Endothelial cell of umbilical vein (primary cell): ENCODE measurements around the gene C20orf144. TPM values are rescaled to one million over a fixed set of nuclear protein-coding genes. Genes with fewer than 3 reads are reported as not detected.

Source experiments
- BruUV-seq: library from RNA; stranded (reverse); fragments of 400-500 nt; replicated peaks from 2 replicates; lab custom pipeline; 2021; lab: Mats Ljungman, UMichigan
- CTCF ChIA-PET: fragments of 300-600, 350-600 bp; sonication (Branson Sonifier 250); formaldehyde crosslinking; loops from one replicate; lab custom pipeline; 2021; ENCODE audit warnings: antibody characterized with exemption, inconsistent platforms; lab: Charles Lee
- POLR2A ChIA-PET: fragments of 300-600, 350-600 bp; sonication (Branson Sonifier 250); formaldehyde crosslinking; loops from one replicate; lab custom pipeline; 2021; ENCODE audit warnings: antibody characterized with exemption, inconsistent platforms; lab: Charles Lee
- DNase-seq: peaks from one replicate; pipeline ENCODE4 v3.0.0-alpha.2; 2011; ENCODE audit warnings: low read depth, low spot score
- FAIRE-seq: peaks from 2 replicates; lab custom pipeline; 2011; peaks lifted over from hg19 to GRCh38; lab: Jason Lieb, UNC
- H2AFZ ChIP-seq: 2 replicates; pipeline ENCODE4 v1.6.0; 2012; ENCODE audit warnings: low read depth, low read length, control low read depth, inconsistent platforms
- H3K27ac ChIP-seq: 2 replicates; pipeline ENCODE4 v1.5.1; 2011; ENCODE audit warnings: low read depth, mild to moderate bottlenecking, control low read depth, low read length, moderate library complexity; ENCODE audit not compliant: insufficient read depth
- H3K27me3 ChIP-seq, 2 experiments: 2 replicates each; pipeline versions ENCODE4 v1.6.0 to v1.6.1; 2011; ENCODE audit warnings: low read length in 2 of 2, mixed read lengths in 1 of 2; ENCODE audit not compliant: control insufficient read depth in 2 of 2, insufficient read depth in 2 of 2
- H3K36me3 ChIP-seq, 2 experiments: 2 replicates in 1 of 2; 3 replicates in 1 of 2; pipeline ENCODE4 v1.5.1; 2011; ENCODE audit warnings: low read length in 2 of 2, mild to moderate bottlenecking in 1 of 2, moderate library complexity in 1 of 2; ENCODE audit not compliant: control insufficient read depth in 2 of 2, insufficient read depth in 2 of 2; ENCODE audit errors: extremely low read depth in 1 of 2
- H3K4me1 ChIP-seq: 3 replicates; pipeline ENCODE4 v1.5.1; 2011; ENCODE audit warnings: mild to moderate bottlenecking, low read length; ENCODE audit not compliant: control insufficient read depth, insufficient read depth; ENCODE audit errors: extremely low read depth
- H3K4me2 ChIP-seq: 2 replicates; pipeline ENCODE4 v1.6.1; 2011; ENCODE audit warnings: low read length, control low read depth, mixed read lengths; ENCODE audit not compliant: insufficient read depth
- H3K4me3 ChIP-seq, 3 experiments: fragments of 200-600 bp in 1 of 3; sonication (generic), shearing (Covaris generic) in 1 of 3; replicated peaks in 1 of 3; 2 replicates each; pipeline ENCODE4 v1.5.1; 2011 to 2016; ENCODE audit warnings: control low read depth in 3 of 3, low read length in 3 of 3, mild to moderate bottlenecking in 2 of 3, inconsistent platforms in 1 of 3, low read depth in 1 of 3, moderate library complexity in 1 of 3; ENCODE audit not compliant: insufficient read depth in 1 of 3
- H3K79me2 ChIP-seq: 2 replicates; pipeline ENCODE4 v1.6.0; 2012; ENCODE audit warnings: low read length, inconsistent platforms; ENCODE audit not compliant: control insufficient read depth, insufficient read depth
- H3K9ac ChIP-seq: replicated peaks from 2 replicates; pipeline ENCODE3; 2011; ENCODE audit warnings: low read length, control low read depth; ENCODE audit not compliant: insufficient read depth; ENCODE audit errors: extremely low read depth
- H3K9me1 ChIP-seq: replicated peaks from 3 replicates; pipeline ENCODE4 v1.6.0; 2011; ENCODE audit warnings: mild to moderate bottlenecking, low read length; ENCODE audit not compliant: control insufficient read depth, insufficient read depth; ENCODE audit errors: extremely low read depth
- H3K9me3 ChIP-seq: replicated peaks from 2 replicates; pipeline ENCODE4 v1.5.1; 2012; ENCODE audit warnings: low read length, inconsistent platforms; ENCODE audit not compliant: control insufficient read depth, insufficient read depth
- H4K20me1 ChIP-seq: replicated peaks from 2 replicates; pipeline ENCODE3; 2011; ENCODE audit warnings: mild to moderate bottlenecking, low read length; ENCODE audit not compliant: control insufficient read depth, insufficient read depth; ENCODE audit errors: extremely low read depth
- EZH2 ChIP-seq: IDR thresholded peaks from 2 replicates; pipeline ENCODE4 v1.6.1; 2012; ENCODE audit warnings: borderline replicate concordance, low read depth, mild to moderate bottlenecking, moderate library complexity, low read length, inconsistent platforms; ENCODE audit not compliant: severe bottlenecking
- FOS ChIP-seq: IDR thresholded peaks from 2 replicates; pipeline ENCODE4 v1.6.1; 2011; ENCODE audit warnings: mild to moderate bottlenecking, low read length, moderate library complexity, borderline replicate concordance; ENCODE audit not compliant: insufficient read depth
- GATA2 ChIP-seq: IDR thresholded peaks from 2 replicates; pipeline ENCODE4 v1.7.0; 2011; ENCODE audit warnings: low read depth, mild to moderate bottlenecking, moderate library complexity, mixed read lengths, low read length; ENCODE audit not compliant: insufficient read length, insufficient read depth
- JUN ChIP-seq: IDR thresholded peaks from 2 replicates; pipeline ENCODE4 v1.6.1; 2011; ENCODE audit warnings: borderline replicate concordance, low read depth; ENCODE audit not compliant: insufficient read length, insufficient read depth
- MYC ChIP-seq: IDR thresholded peaks from one replicate; pipeline ENCODE4 v1.6.1; 2011; ENCODE audit warnings: mild to moderate bottlenecking, low read depth, low read length
- POLR2A ChIP-seq: IDR thresholded peaks from 2 replicates; pipeline ENCODE4 v1.6.1; 2012; ENCODE audit warnings: low read depth, mild to moderate bottlenecking, control low read depth, low read length
- POLR2AphosphoS5 ChIP-seq: IDR thresholded peaks from 2 replicates; pipeline ENCODE4 v1.6.1; 2012; ENCODE audit warnings: low read depth, mild to moderate bottlenecking, control low read depth, low read length, moderate library complexity; ENCODE audit not compliant: insufficient read depth
- dilution Hi-C: fragments of 300-500 bp; cut with MboI; formaldehyde crosslinking; loops from one replicate; pipeline ENCODE4 v1.15.0; 2019; ENCODE audit warnings: low sequenced_read_pairs; ENCODE audit not compliant: extremely low pct_ligation_motif_present
- intact Hi-C: fragments of 100-400 bp; cut with micrococcal nuclease; formaldehyde crosslinking; loops from one replicate; pipeline ENCODE4 v1.10.0; 2022
- polyA plus RNA-seq, 4 experiments: library from polyadenylated mRNA; depleted of rRNA in 3 of 4; stranded (reverse) in 3 of 4; unstranded in 1 of 4; fragments of >200 nt; gene quantifications; 2 replicates each; pipeline versions ENCODE4 v1.2.1 to v1.2.3, GENCODE V29; 2011 to 2012; ENCODE audit warnings: missing spikeins in 1 of 4
- total RNA-seq: library from RNA; stranded (reverse); gene quantifications from 2 replicates; pipeline ENCODE4 v1.2.3, GENCODE V29; 2021
- TF ChIP-seq, protein P1 (sequence below), 2 donors: IDR thresholded peaks; 1 replicate in 1 of 2; 2 replicates in 1 of 2; pipeline ENCODE4 v1.5.1; 2011; ENCODE audit warnings: low read length in 2 of 2, mild to moderate bottlenecking in 2 of 2, moderate library complexity in 2 of 2, control low read depth in 1 of 2, inconsistent platforms in 1 of 2, low read depth in 1 of 2; ENCODE audit not compliant: insufficient read depth in 1 of 2; ENCODE audit errors: extremely low read depth in 1 of 2
- TF ChIP-seq, protein P2 (sequence below): IDR thresholded peaks from 2 replicates; pipeline ENCODE4 v1.6.1; 2011; ENCODE audit not compliant: insufficient read depth, insufficient read length

The C20orf144 gene
- total and polyA plus RNA-seq, 2 donors (not counting 3 experiments of a cell fraction or from before 2014, with no cell fraction given): not detected

DNA sequence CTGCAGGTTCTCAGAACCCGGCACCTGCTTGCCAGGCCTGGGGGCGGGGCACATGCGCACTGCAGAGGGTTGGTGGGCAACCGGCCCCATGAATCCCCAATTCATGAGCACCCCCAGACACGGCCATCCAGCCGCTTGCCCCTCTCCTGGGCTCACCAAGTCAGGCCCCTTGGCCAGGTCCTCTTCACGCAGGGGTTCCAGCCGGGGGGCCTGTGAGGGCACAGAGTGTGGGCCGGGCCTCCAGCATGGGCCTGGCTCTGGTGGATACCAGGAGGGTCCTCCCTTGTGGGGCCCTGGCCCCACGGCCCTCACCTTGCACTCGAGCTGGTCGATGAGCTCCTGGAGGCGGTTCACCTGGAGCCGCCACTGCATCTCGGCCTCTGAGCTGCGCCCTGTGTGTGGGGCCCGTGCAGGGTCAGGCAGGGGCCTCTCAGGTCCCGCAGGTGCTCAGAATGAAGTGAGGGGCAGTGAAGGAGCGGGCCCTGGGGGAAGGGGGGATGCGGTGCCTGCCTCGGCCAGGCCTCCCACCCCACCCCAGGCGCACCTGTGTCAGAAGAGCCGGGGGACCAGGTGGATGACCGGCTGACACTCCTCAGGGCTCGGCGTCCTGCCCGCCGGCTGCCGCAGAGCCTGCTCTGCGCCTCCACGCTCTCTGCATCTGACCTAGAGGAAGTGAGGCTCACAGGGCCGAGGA lies 2.6 kb upstream of the C20orf144 start:
- no peak overlapping the region for H3K4me3 ChIP-seq
- no peaks in the 10 kb centered on the region for H3K27me3 ChIP-seq
- TF ChIP-seq JUN (no peak), FOS (no peak), EZH2 (no peak), POLR2AphosphoS5 (no peak), MYC (no peak), POLR2A (no peak), GATA2 (no peak)
- TF ChIP-seq, protein P1, sequence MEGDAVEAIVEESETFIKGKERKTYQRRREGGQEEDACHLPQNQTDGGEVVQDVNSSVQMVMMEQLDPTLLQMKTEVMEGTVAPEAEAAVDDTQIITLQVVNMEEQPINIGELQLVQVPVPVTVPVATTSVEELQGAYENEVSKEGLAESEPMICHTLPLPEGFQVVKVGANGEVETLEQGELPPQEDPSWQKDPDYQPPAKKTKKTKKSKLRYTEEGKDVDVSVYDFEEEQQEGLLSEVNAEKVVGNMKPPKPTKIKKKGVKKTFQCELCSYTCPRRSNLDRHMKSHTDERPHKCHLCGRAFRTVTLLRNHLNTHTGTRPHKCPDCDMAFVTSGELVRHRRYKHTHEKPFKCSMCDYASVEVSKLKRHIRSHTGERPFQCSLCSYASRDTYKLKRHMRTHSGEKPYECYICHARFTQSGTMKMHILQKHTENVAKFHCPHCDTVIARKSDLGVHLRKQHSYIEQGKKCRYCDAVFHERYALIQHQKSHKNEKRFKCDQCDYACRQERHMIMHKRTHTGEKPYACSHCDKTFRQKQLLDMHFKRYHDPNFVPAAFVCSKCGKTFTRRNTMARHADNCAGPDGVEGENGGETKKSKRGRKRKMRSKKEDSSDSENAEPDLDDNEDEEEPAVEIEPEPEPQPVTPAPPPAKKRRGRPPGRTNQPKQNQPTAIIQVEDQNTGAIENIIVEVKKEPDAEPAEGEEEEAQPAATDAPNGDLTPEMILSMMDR (IDR thresholded peaks at IDR 0.05; ENCODE audit: extremely low read depth in 1 of 2, insufficient read depth in 1 of 2, low read depth in 1 of 2, low read length in 2 of 2): no peak
- TF ChIP-seq, protein P2, sequence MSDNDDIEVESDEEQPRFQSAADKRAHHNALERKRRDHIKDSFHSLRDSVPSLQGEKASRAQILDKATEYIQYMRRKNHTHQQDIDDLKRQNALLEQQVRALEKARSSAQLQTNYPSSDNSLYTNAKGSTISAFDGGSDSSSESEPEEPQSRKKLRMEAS: no peak
- peaks cover 11% of the 10 kb centered on the region for H3K4me1 ChIP-seq
- ChIA-PET CTCF (no interaction called here), POLR2A (no interaction called here)
- H4K20me1 ChIP-seq: no peaks in the 10 kb centered on the region
- intact Hi-C loops (loop anchor here (10.0 kb wide), 1 partner anchor 335 kb away; the partner anchor contains the start of gene RALY), dilution Hi-C loops (no loop called here)
- no peak overlapping the region for H3K9ac ChIP-seq
- H3K79me2 ChIP-seq: no peaks in the 10 kb centered on the region
- H3K4me2 ChIP-seq: no peak overlapping the region
- H3K27ac ChIP-seq: no peak overlapping the region
- no peaks in the 10 kb centered on the region for H3K36me3 ChIP-seq
- H3K9me3 ChIP-seq: no peaks in the 10 kb centered on the region
- no peaks in the 10 kb centered on the region for H3K9me1 ChIP-seq
- no peak for FAIRE-seq
- no peak overlapping the region for H2AFZ ChIP-seq
- BruUV-seq: no TSS peak
- no peak for DNase-seq
